HepG2 (cell line): ENCODE results near the gene CACNB4. TPM values are rescaled to one million over a fixed set of nuclear protein-coding genes. Genes with fewer than 3 reads are reported as not detected.

ENCODE experiments used
- CAMTA2 ChIP-seq: sonication (generic); formaldehyde crosslinking; IDR thresholded peaks from 2 replicates; pipeline ENCODE4 v1.4.0; 2020; ENCODE audit warnings: mild to moderate bottlenecking, missing genetic modification reagents, borderline replicate concordance
- HNRNPL ChIP-seq: fragments of 200-400 bp; formaldehyde crosslinking; IDR thresholded peaks from 2 replicates; pipeline ENCODE4 v1.6.1; 2017; ENCODE audit warnings: mild to moderate bottlenecking, low read depth, low read length
- RFX1 ChIP-seq: fragments of 450-650 bp; IDR thresholded peaks from 2 replicates; pipeline ENCODE4 v1.6.1; 2017
- XRCC5 ChIP-seq: fragments of 200-400 bp; formaldehyde crosslinking; optimal IDR thresholded peaks from 2 replicates; pipeline ENCODE3; 2017; ENCODE audit warnings: mild to moderate bottlenecking, low read length
- ZNF20 ChIP-seq: sonication (generic); formaldehyde crosslinking; IDR thresholded peaks from 2 replicates; pipeline ENCODE4 v1.4.0; 2020; ENCODE audit warnings: mild to moderate bottlenecking, moderate library complexity, missing genetic modification reagents
- ZSCAN20 ChIP-seq: sonication (generic); formaldehyde crosslinking; IDR thresholded peaks from 2 replicates; pipeline ENCODE4 v1.4.0; 2020; ENCODE audit warnings: missing genetic modification reagents, mild to moderate bottlenecking, borderline replicate concordance
- polyA plus RNA-seq, 8 experiments: library from polyadenylated mRNA; depleted of rRNA in 3 of 8; stranded (reverse) in 7 of 8; unstranded in 1 of 8; fragments of >200 nt; fragmentation: Illumina TruSeq in 4 of 8; extraction: Trizol in 4 of 8; gene quantifications; 2 replicates each; pipeline versions ENCODE4 v1.2.1 to v1.2.3, GENCODE V29; 2011 to 2016; ENCODE audit warnings: low read depth in 4 of 8, missing spikeins in 1 of 8, mixed read lengths in 1 of 8; ENCODE audit not compliant: insufficient read depth in 1 of 8
- total RNA-seq, 5 experiments: library from RNA; depleted of rRNA; stranded (reverse); fragments of >200 nt; fragmentation: Illumina TruSeq; extraction: Trizol; gene quantifications; 2 replicates each; pipeline ENCODE4 v1.2.3, GENCODE V29; 2016; ENCODE audit warnings: low read depth in 1 of 5
- TF ChIP-seq, protein P1 (sequence below): sonication (generic); formaldehyde crosslinking; IDR thresholded peaks from 2 replicates; pipeline ENCODE4 v1.4.0; 2020; ENCODE audit warnings: mild to moderate bottlenecking, missing genetic modification reagents
- TF ChIP-seq, protein P2 (sequence below): sonication (generic); formaldehyde crosslinking; IDR thresholded peaks from 2 replicates; pipeline ENCODE4 v1.8.1; 2023; ENCODE audit warnings: mild to moderate bottlenecking, moderate library complexity, missing genetic modification reagents
- TF ChIP-seq, protein P3 (sequence below): sonication (generic); formaldehyde crosslinking; IDR thresholded peaks from 2 replicates; pipeline ENCODE4 v1.4.0; 2020; ENCODE audit warnings: missing genetic modification reagents

Gene CACNB4
- total and polyA plus RNA-seq, 2 of the 13 experiments (the other 11 are each of a cell fraction or from before 2014, with no cell fraction given) = 5.1 to 14.3 TPM

DNA sequence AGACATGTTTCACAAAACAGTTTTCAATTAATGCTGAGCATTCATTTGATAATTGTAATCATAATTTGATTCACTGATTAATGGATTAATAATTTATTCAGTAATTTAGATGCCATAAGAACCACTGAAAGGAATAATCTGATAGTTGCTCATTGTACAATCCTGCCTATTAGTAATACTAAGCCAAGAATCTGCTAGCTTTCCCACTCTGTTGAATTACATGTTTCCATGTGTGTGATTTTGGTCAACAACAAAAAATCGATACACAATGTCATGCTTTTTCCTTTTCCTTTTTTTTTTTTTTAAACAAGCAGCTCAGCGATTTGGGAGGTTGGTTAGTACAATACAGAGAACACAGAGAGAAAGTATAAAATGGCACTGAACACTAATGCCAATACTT is 296.5 kb downstream of the CACNB4 start (continued):
- TF ChIP-seq, protein P1, sequence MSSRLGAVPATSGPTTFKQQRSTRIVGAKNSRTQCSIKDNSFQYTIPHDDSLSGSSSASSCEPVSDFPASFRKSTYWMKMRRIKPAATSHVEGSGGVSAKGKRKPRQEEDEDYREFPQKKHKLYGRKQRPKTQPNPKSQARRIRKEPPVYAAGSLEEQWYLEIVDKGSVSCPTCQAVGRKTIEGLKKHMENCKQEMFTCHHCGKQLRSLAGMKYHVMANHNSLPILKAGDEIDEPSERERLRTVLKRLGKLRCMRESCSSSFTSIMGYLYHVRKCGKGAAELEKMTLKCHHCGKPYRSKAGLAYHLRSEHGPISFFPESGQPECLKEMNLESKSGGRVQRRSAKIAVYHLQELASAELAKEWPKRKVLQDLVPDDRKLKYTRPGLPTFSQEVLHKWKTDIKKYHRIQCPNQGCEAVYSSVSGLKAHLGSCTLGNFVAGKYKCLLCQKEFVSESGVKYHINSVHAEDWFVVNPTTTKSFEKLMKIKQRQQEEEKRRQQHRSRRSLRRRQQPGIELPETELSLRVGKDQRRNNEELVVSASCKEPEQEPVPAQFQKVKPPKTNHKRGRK (CRISPR knock-in tag) = no peak
- TF ChIP-seq ZNF20 (CRISPR knock-in tag) (no peak), CAMTA2 (CRISPR knock-in tag) (no peak), XRCC5 (no peak), ZSCAN20 (CRISPR knock-in tag) (no peak), RFX1 (no peak), HNRNPL (no peak)
- TF ChIP-seq, protein P2, sequence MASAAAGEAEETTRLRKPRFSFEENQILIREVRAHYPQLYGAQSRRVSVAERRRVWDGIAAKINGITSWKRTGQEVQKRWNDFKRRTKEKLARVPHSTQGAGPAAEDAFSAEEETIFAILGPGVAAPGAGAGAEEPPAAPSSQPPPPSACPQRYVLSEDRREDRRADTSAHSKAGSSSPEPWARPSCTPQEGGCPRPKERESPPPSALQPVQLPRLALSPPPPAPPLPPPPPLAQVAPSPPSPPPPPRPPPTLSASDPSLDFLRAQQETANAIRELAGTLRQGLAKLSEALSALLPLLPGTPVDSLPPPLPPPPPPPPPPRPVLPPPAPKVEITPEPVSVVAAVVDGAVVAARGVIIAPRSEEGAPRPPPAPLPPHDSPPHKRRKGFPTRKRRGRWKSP = no peak
- TF ChIP-seq, protein P3, sequence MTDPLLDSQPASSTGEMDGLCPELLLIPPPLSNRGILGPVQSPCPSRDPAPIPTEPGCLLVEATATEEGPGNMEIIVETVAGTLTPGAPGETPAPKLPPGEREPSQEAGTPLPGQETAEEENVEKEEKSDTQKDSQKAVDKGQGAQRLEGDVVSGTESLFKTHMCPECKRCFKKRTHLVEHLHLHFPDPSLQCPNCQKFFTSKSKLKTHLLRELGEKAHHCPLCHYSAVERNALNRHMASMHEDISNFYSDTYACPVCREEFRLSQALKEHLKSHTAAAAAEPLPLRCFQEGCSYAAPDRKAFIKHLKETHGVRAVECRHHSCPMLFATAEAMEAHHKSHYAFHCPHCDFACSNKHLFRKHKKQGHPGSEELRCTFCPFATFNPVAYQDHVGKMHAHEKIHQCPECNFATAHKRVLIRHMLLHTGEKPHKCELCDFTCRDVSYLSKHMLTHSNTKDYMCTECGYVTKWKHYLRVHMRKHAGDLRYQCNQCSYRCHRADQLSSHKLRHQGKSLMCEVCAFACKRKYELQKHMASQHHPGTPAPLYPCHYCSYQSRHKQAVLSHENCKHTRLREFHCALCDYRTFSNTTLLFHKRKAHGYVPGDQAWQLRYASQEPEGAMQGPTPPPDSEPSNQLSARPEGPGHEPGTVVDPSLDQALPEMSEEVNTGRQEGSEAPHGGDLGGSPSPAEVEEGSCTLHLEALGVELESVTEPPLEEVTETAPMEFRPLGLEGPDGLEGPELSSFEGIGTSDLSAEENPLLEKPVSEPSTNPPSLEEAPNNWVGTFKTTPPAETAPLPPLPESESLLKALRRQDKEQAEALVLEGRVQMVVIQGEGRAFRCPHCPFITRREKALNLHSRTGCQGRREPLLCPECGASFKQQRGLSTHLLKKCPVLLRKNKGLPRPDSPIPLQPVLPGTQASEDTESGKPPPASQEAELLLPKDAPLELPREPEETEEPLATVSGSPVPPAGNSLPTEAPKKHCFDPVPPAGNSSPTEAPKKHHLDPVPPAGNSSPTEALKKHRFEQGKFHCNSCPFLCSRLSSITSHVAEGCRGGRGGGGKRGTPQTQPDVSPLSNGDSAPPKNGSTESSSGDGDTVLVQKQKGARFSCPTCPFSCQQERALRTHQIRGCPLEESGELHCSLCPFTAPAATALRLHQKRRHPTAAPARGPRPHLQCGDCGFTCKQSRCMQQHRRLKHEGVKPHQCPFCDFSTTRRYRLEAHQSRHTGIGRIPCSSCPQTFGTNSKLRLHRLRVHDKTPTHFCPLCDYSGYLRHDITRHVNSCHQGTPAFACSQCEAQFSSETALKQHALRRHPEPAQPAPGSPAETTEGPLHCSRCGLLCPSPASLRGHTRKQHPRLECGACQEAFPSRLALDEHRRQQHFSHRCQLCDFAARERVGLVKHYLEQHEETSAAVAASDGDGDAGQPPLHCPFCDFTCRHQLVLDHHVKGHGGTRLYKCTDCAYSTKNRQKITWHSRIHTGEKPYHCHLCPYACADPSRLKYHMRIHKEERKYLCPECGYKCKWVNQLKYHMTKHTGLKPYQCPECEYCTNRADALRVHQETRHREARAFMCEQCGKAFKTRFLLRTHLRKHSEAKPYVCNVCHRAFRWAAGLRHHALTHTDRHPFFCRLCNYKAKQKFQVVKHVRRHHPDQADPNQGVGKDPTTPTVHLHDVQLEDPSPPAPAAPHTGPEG = no peak
